Raji (cell line): ENCODE results near the gene BRAF.

ENCODE experiments used
- POLR2A ChIP-seq: IDR thresholded peaks from 2 replicates; pipeline ENCODE4 v1.6.1; 2011; ENCODE audit warnings: low read depth, low read length, control low read depth; ENCODE audit not compliant: insufficient read depth

BRAF gene

GRCh38 chr7:140924821-140925421 is at the start of gene BRAF:
Gene BRAF (minus strand): TSS chr7:140924929. CDS start chr7:140924703, 226 bp downstream.
- TF ChIP-seq POLR2A: peak; percentile 85

DNA sequence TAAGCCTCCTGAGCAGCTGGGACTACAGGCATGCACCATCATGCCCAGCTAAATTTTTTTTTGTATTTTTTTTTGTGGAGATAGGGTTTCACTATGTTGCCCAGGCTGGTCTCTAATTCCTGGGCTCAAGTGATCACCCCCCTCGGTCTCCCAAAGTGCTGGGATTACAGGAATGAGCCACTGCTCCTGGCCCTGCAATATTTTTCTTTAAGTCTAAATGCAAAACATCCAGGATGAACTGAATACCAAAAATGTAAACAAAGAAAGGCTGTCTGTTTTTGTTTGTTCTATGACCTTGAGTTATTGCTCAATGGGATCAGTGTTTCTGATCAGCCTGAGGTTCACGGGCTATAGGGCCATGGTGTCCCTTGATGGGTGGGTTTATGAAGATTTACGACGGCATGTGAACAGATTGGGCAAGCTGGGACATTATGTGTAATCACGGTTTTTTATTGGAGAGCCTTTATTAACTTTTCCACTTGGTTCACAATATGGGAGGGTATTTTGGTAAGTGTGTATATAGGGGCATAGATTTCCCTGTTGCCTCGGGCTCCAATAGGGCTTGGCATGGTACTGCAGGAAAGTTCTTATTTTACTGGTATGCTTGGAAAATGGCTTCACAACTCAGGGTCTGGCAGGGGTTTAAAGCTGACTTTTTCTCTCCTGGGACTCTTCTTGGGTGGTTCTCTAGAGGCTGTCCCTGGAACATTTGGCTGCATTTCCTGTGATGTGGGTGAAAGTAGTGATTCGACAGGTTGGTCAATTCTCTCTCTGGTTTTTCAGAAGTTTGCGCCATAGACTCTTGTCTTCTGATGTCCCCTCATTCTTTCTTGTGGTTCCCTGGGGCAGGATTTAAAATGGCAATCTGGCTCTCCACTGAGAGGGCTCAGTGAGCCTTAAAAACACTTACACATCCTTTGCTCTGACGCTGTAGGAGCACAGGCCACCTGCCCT is 48.4 kb upstream of the BRAF start:
- TF ChIP-seq POLR2A: no peak

- no peak for TF ChIP-seq POLR2A
Observed at GRCh38 chr7:140972344-140972743, 47.6 kb upstream of the BRAF start.

GRCh38 chr7:140967438-140967837 is 42.7 kb upstream of the BRAF start:
- TF ChIP-seq POLR2A: no peak

GRCh38 chr7:140966561-140967233 is 42.0 kb upstream of the BRAF start:
- no peak for TF ChIP-seq POLR2A

DNA sequence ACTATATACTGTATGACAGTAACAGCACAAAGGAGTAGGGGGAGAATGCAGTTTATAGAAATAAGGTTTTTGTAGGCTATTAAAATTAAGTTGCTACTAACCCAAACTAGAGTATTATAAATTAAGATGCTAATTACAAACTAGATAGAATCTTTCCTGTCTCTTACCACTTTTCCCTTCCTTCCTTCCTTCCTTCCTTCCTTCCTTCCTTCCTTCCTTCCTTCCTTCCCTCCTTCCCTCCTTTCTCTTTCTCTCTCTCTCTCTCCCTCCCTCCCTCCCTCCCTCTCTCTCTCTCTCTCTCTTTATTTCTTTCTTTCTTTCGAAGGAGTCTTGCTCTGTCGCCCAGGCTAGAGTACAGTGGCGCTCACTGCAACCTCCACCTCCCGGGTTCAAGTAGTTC is 36.4 kb upstream of the BRAF start:
- TF ChIP-seq POLR2A: no peak

DNA sequence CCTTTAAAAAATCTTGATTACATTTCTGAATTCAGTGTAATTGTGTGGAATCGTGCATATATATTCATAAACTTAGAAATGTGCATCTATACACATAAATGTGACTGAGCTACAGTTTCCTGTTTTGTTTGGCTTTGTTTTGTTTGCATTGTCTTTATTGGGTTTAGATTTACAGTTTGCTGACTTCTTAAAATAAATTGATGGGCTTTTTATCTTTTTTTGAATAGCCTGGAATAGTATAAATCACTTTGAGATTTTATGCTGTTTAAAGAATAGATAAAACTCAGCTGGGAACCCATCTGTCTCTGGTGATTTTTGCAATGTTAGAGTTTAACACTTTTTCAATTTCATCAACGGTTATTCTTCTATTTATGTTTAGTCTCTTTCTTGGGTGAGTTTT is 21.2 kb upstream of the BRAF start:
- TF ChIP-seq POLR2A: no peak

GRCh38 chr7:140940898-140941297 is 16.2 kb upstream of the BRAF start:
- TF ChIP-seq POLR2A: no peak

DNA sequence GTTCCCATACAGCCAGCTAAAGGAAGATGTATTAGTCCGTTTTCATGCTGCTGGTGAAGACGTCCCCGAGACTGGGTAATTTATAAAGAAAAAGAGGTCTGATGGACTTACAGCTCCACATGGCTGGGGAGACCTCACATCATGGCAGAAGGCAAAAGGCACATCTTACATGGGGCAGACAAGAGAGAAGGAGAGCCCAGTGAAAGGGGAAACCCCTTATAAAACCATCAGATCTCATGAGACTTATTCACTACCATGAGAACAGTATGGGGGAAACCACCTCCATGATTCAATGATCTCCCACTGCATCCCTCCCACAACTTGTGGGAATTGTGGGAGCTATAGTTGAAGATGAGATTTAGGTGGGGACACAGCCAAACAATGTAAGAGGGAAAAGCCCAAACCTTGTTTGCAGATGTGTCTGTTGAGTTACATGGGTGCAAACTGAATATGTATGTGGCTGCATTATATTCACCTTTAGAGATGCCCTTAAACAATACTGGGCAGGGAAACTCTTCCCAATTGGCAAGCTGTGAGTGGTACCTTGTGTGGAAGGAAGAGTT is 13.1 kb upstream of the BRAF start:
- no peak for TF ChIP-seq POLR2A

DNA sequence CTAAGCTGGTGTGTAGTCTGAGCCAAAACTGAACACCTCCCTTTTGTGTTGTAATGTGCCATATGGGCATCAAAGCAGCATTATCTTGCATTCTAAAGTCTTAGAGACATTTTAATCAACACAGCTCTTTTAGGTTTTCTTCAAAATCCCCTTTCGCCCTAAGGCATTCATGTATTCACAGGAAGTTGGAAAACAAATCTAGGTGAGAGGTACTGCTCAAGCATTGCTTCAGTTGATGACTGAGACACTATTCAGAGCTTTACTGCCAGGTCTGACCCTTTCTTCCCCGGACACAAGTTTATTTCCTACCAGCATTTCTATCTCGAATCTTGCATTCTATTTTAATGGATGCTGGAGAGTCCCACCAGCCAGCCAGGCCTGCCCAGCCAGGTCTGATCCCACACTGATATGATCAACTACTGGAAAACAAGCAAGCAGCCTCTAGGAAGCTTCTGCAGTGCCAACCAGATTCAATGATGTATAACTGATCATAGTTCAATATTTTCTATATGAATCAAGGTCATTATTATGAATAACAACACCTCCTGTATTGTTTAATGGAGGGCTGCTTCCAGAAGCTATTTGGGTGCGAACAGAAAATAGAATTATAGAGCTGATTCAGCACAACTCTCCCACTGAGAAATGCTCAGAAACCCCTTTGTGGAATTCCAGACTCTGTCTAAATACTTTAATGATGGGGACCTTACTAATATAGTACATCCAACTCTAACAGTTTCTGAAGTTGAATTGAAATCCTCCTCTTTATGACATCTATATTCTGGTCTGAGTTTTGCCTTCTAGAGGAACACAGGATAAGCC is 4.0 kb upstream of the BRAF start:
- TF ChIP-seq POLR2A: no peak

- no peak for TF ChIP-seq POLR2A
Observed at GRCh38 chr7:140927351-140927750, 2.6 kb upstream of the BRAF start.

- no peak for TF ChIP-seq POLR2A
Observed at GRCh38 chr7:140926021-140926817, 1.5 kb upstream of the BRAF start.

DNA sequence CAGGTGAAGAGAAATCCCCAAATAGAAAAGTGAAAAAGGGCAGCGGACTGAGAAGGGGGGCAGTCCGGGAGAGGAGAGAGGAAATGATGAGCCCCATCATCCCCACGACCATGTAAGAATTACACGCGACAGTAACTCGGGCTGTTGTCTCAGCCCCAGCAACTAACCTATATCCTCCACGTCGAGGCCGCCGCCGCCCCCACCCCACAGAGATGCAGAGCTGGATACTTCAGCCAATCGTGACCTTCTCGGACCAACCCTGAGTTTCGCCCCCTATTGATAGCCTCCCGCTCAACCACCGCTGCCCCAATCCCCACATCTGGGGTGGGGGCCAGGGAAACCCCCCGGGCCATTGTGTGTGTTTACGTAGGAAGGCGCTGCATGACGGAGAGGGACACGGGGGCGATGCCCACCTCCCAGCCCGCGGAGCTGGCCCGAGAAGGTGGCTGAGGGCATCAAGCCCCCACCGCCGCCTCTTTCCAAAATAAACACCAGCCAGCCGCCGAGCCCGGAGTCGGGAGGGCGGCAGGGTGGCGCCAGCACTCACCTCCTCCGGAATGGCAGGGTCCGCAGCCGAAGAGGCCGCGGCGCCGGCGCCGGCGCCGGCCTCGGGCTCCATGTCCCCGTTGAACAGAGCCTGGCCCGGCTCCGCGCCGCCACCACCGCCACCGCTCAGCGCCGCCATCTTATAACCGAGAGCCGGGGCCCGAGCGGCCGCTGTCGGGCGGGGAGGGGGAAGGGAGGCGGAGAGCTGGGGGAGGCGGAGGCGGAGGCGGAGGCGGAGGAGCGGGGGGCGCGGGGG is 509 bp downstream of the BRAF start:
- 0 out of 2 replicates have a peak, but pooled peaks have one; percentile 21 for TF ChIP-seq POLR2A

GRCh38 chr7:140923358-140924006 is 1.2 kb downstream of the BRAF start:
- TF ChIP-seq POLR2A: no peak
